Measurements from ENCODE around the gene ITK. TPM values are rescaled to one million over a fixed set of nuclear protein-coding genes. Genes with fewer than 3 reads are reported as not detected.

The ITK gene
- total RNA-seq, 1 donor from 2014 or later, result 4.5 TPM

DNA sequence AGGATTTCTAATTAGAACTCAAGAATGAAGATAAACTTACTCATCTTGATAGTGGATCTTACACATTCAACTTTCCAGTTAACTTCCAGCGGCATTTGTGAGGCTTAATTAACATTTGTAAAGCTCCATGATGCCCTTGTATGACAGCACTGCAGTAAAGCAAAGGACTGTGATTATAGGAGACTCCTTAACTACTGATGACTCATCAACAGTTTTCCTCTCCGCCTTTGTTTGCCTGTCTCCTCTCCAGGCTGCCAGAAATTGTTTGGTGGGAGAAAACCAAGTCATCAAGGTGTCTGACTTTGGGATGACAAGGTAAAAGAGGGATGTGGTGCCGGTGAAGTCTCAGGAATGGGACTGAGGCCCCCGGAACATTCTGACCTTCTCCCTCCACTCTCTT, 64.8 kb downstream of the ITK start:
- DNase-seq (ENCODE audit: low spot score), result no peak

- no peak for DNase-seq (ENCODE audit: low spot score)
Observed at GRCh38 chr5:157245886-157246285, 65.2 kb downstream of the ITK start.

- no peak for DNase-seq (ENCODE audit: low spot score)
Observed at GRCh38 chr5:157247267-157247666, 66.6 kb downstream of the ITK start.

DNA sequence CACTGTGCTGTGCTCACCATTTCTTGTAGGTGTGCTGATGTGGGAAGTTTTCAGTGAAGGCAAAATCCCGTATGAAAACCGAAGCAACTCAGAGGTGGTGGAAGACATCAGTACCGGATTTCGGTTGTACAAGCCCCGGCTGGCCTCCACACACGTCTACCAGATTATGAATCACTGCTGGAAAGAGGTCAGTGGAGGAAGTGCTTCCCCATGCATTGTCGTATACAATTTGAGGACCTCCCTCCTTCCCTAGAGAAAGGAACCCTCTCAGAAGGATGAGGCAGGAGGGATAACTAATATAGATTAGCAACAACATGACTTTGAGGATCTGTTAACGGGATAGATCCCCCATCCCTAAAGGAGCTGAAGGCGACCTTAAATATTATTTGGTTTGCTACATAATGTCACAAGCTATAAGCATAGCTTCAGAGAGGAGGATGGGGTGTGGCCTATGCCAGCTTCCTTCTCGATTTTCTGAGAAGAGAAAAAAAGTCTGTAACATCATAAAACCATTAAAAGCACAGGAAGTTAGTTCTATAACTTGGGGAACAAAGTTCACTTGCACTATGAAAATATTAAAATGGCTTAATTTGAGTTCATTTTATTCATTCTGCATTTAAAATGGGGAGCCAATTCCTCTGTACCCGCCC, 68.3 kb downstream of the ITK start:
- DNase-seq (ENCODE audit: low spot score), result no peak

DNA sequence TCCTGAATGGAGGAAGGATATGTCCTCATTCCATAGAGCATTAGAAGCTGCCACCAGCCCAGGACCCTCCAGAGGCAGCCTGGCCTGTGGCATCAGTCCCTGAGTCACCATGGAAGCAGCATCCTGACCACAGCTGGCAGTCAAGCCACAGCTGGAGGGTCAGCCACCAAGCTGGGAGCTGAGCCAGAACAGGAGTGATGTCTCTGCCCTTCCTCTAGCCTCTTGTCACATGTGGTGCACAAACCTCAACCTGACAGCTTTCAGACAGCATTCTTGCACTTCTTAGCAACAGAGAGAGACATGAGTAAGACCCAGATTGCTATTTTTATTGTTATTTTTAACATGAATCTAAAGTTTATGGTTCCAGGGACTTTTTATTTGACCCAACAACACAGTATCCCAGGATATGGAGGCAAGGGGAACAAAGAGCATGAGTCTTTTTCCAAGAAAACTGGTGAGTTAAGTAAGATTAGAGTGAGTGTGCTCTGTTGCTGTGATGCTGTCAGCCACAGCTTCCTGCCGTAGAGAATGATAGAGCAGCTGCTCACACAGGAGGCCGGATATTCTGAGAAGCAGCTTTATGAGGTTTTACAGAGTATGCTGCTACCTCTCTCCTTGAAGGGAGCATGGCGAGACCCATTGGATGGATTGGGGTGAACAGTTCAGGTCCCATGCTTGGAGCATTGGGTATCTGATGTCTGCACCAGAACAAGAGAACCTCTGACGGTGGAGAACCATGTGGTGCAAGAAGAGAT, 72.2 kb downstream of the ITK start:
- no peak for DNase-seq (ENCODE audit: low spot score)

- no peak for DNase-seq (ENCODE audit: low spot score)
Observed at GRCh38 chr5:157253547-157253946, 72.9 kb downstream of the ITK start.

GRCh38 chr5:157258450-157258849, 77.8 kb downstream of the ITK start:
- DNase-seq (ENCODE audit: low spot score), result no peak

- no peak for DNase-seq (ENCODE audit: low spot score)
Observed at GRCh38 chr5:157259699-157260098, 79.1 kb downstream of the ITK start.

GRCh38 chr5:157263496-157264090, 83.0 kb downstream of the ITK start:
- DNase-seq (ENCODE audit: low spot score), result no peak

- DNase-seq (ENCODE audit: low spot score), result no peak
Observed at GRCh38 chr5:157265714-157266285, 85.2 kb downstream of the ITK start, which contains the start of gene CYFIP2. TSS of gene CYFIP2 (plus strand) at chr5:157266123. CDS start at chr5:157285362, 19,239 bp downstream.

- DNase-seq (ENCODE audit: low spot score), result no peak
Observed at GRCh38 chr5:157266286-157267007, 85.8 kb downstream of the ITK start.

DNA sequence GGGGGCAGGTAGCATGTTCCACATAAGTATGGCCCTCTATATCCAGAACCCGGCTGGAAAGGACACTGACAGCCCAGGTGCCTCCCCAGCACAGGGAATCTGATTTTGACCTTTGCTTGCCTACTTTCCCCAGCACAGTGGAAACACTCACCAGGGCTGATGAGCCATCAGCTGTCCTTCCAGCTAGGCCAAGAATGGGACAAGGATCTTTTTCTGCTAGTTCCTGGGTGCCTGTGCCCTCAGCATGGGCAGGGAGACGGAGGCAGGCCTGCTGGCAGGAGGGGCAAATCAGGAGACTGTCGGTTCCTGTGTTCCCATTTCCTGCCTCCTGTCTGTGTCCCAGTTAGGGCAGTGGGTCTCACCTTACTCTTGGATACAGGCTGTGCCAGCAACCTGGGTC, 86.4 kb downstream of the ITK start:
- DNase-seq (ENCODE audit: low spot score), result no peak

- no peak for DNase-seq (ENCODE audit: low spot score)
Observed at GRCh38 chr5:157267761-157268480, 87.3 kb downstream of the ITK start.

- no peak for DNase-seq (ENCODE audit: low spot score)
Observed at GRCh38 chr5:157269165-157269671, 88.6 kb downstream of the ITK start.

GRCh38 chr5:157269761-157270272, 89.2 kb downstream of the ITK start:
- DNase-seq (ENCODE audit: low spot score), result no peak

GRCh38 chr5:157270771-157271170, 90.1 kb downstream of the ITK start:
- DNase-seq (ENCODE audit: low spot score), result no peak

DNA sequence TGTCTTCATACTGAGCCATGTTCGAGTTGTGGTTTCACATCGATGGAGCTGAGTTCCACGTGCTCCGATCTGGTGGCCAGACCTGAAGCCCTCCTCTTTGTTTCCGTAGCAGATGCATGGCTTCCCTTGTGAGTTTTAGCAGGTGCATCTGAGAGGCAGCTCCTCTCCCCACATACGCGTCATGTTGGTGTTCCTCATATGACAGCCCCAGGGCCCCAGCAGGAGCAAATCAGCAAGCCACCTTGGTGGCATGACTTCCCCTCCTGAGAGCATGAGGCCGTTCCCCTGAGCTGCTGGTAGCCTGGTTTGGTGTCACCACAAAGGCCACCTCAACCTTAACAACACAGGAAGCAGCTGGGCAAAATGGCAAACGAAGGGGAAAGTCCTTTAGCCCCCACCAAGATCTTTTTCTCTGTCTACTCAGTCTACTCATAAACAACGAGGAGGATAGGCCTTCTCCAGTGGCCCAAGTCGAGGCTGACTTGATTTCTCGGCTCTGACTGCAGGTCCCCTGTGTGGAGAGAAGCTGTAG, 91.2 kb downstream of the ITK start:
- no peak for DNase-seq (ENCODE audit: low spot score)

DNA sequence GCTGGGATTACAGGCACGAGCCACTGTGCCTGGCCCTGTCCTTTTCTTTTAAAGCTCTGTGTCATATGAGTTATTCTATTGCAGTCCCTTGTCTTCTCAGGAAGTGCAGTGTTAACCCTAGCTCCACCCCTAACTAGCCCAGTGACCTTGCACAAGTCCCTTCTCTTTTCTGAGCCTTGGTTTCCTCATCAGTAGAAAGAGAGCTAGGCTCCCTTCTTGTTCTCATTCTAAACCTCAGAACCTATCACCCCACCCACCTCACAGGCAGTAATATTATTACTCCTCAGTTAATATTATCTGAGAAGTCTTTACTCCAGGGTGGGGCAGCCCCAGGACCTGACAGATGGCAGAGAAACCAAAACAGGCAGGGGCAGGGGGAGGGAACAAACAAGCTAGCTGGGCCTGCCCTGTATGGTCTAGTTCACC, 92.5 kb downstream of the ITK start:
- no peak for DNase-seq (ENCODE audit: low spot score)

- no peak for DNase-seq (ENCODE audit: low spot score)
Observed at GRCh38 chr5:157275403-157275802, 94.8 kb downstream of the ITK start.
